ENCODE results near the gene WWC2.

The WWC2 gene

GRCh38 chr4:183352546-183352945 lies 253.5 kb downstream of the WWC2 start:
- Histone ChIP-seq H4K20me1 (ENCODE audit: insufficient read depth, low read length) (no peaks in the 10 kb centered on the region), H3K79me2 (ENCODE audit: insufficient read depth, low read length) (no peaks in the 10 kb centered on the region), H3K4me1 (ENCODE audit: insufficient read depth, low read length) (no peaks in the 10 kb centered on the region), H3K36me3 (ENCODE audit: insufficient read depth, low read length) (no peaks in the 10 kb centered on the region), H3K9ac (ENCODE audit: low read depth, low read length) (no peak overlapping the region), H3K27ac (ENCODE audit: low read length) (no peak overlapping the region), H3K4me3 (ENCODE audit: low read depth in 1 of 2, low read length in 2 of 2) (no peak overlapping the region), H3K27me3 (ENCODE audit: insufficient read depth, low read length, poor library complexity) (no peaks in the 10 kb centered on the region), H3K9me3 (ENCODE audit: insufficient read depth, low read length, severe bottlenecking) (no peaks in the 10 kb centered on the region), H2AFZ (ENCODE audit: low read depth, low read length) (no peak overlapping the region), H3K4me2 (ENCODE audit: insufficient read depth, low read length) (no peak overlapping the region)
- TF ChIP-seq EZH2 (IDR thresholded peaks at IDR 0.05; ENCODE audit: borderline replicate concordance, low read depth, low read length, severe bottlenecking) (no peak), CTCF (IDR thresholded peaks at IDR 0.05; ENCODE audit: borderline replicate concordance, extremely low read depth, low read length, poor library complexity, severe bottlenecking) (no peak)
- DNase-seq (no peak), ATAC-seq (ENCODE audit: insufficient read depth, low read depth) (no peak)

GRCh38 chr4:183353557-183353956 lies 254.5 kb downstream of the WWC2 start:
- no peaks in the 10 kb centered on the region for H3K27me3 ChIP-seq (ENCODE audit: insufficient read depth, low read length, poor library complexity)
- no peaks in the 10 kb centered on the region for H4K20me1 ChIP-seq (ENCODE audit: insufficient read depth, low read length)
- H3K9me3 ChIP-seq (ENCODE audit: insufficient read depth, low read length, severe bottlenecking), result no peaks in the 10 kb centered on the region
- H3K36me3 ChIP-seq (ENCODE audit: insufficient read depth, low read length), result no peaks in the 10 kb centered on the region
- H3K27ac ChIP-seq (ENCODE audit: low read length), result no peak overlapping the region
- no peaks in the 10 kb centered on the region for H3K4me1 ChIP-seq (ENCODE audit: insufficient read depth, low read length)
- no peak overlapping the region for H2AFZ ChIP-seq (ENCODE audit: low read depth, low read length)
- no peaks in the 10 kb centered on the region for H3K79me2 ChIP-seq (ENCODE audit: insufficient read depth, low read length)
- DNase-seq, result no peak
- no peak overlapping the region for H3K9ac ChIP-seq (ENCODE audit: low read depth, low read length)
- H3K4me3 ChIP-seq (ENCODE audit: low read depth in 1 of 2, low read length in 2 of 2), result no peak overlapping the region
- no peak overlapping the region for H3K4me2 ChIP-seq (ENCODE audit: insufficient read depth, low read length)
- TF ChIP-seq EZH2 (IDR thresholded peaks at IDR 0.05; ENCODE audit: borderline replicate concordance, low read depth, low read length, severe bottlenecking) (no peak), CTCF (IDR thresholded peaks at IDR 0.05; ENCODE audit: borderline replicate concordance, extremely low read depth, low read length, poor library complexity, severe bottlenecking) (no peak)
- ATAC-seq (ENCODE audit: insufficient read depth, low read depth), result no peak

GRCh38 chr4:183354219-183354618 lies 255.2 kb downstream of the WWC2 start:
- H3K9ac ChIP-seq (ENCODE audit: low read depth, low read length), result no peak overlapping the region

More at GRCh38 chr4:183354219-183354618, 255.2 kb downstream of the WWC2 start:
- TF ChIP-seq EZH2 (IDR thresholded peaks at IDR 0.05; ENCODE audit: borderline replicate concordance, low read depth, low read length, severe bottlenecking) (no peak), CTCF (IDR thresholded peaks at IDR 0.05; ENCODE audit: borderline replicate concordance, extremely low read depth, low read length, poor library complexity, severe bottlenecking) (no peak)
- no peak overlapping the region for H3K4me3 ChIP-seq (ENCODE audit: low read depth in 1 of 2, low read length in 2 of 2)
- no peaks in the 10 kb centered on the region for H4K20me1 ChIP-seq (ENCODE audit: insufficient read depth, low read length)
- no peak overlapping the region for H3K4me2 ChIP-seq (ENCODE audit: insufficient read depth, low read length)
- no peaks in the 10 kb centered on the region for H3K27me3 ChIP-seq (ENCODE audit: insufficient read depth, low read length, poor library complexity)
- H3K36me3 ChIP-seq (ENCODE audit: insufficient read depth, low read length), result no peaks in the 10 kb centered on the region
- H3K27ac ChIP-seq (ENCODE audit: low read length), result no peak overlapping the region
- no peaks in the 10 kb centered on the region for H3K9me3 ChIP-seq (ENCODE audit: insufficient read depth, low read length, severe bottlenecking)
- no peaks in the 10 kb centered on the region for H3K79me2 ChIP-seq (ENCODE audit: insufficient read depth, low read length)
- no peak for DNase-seq
- H2AFZ ChIP-seq (ENCODE audit: low read depth, low read length), result no peak overlapping the region
- H3K4me1 ChIP-seq (ENCODE audit: insufficient read depth, low read length), result no peaks in the 10 kb centered on the region
- ATAC-seq (ENCODE audit: insufficient read depth, low read depth), result no peak
